Endodermal cell (in vitro differentiated cells): ENCODE measurements around the gene UGT1A3. TPM values are rescaled to one million over a fixed set of nuclear protein-coding genes. Genes with fewer than 3 reads are reported as not detected.

Experiments used
- DNase-seq: peaks from one replicate; pipeline ENCODE4 v3.0.0-alpha.2; 2017
- H3K27ac ChIP-seq: 2 replicates; pipeline ENCODE4 v1.5.1; 2013; ENCODE audit warnings: mild to moderate bottlenecking, low read depth, low read length, moderate library complexity
- H3K27me3 ChIP-seq: 2 replicates; pipeline ENCODE4 v1.6.1; 2013; ENCODE audit warnings: mild to moderate bottlenecking, low read length, moderate library complexity; ENCODE audit not compliant: insufficient read depth, control insufficient read depth, poor library complexity, severe bottlenecking
- H3K36me3 ChIP-seq: 2 replicates; pipeline ENCODE4 v1.7.0; 2013; ENCODE audit warnings: mild to moderate bottlenecking, low read length, moderate library complexity; ENCODE audit not compliant: control insufficient read depth, insufficient read depth
- H3K4me1 ChIP-seq: one replicate; pipeline ENCODE4 v1.7.0; 2013; ENCODE audit warnings: low read length; ENCODE audit not compliant: control insufficient read depth, insufficient read depth
- H3K4me3 ChIP-seq: 2 replicates; pipeline ENCODE4 v1.5.1; 2013; ENCODE audit warnings: mild to moderate bottlenecking, low read length, moderate library complexity
- H3K9ac ChIP-seq: 2 replicates; pipeline ENCODE4 v1.6.1; 2013; ENCODE audit warnings: mild to moderate bottlenecking, low read length, moderate library complexity; ENCODE audit not compliant: poor library complexity, severe bottlenecking; ENCODE audit errors: extremely low read depth
- H3K9me3 ChIP-seq: 2 replicates; pipeline ENCODE4 v1.6.1; 2013; ENCODE audit warnings: mild to moderate bottlenecking, low read length, moderate library complexity; ENCODE audit not compliant: control insufficient read depth
- H3K27ac Mint-ChIP-seq: 2 replicates; pipeline ENCODE4 v1.8.0; 2020; ENCODE audit warnings: mixed read lengths
- H3K27me3 Mint-ChIP-seq: 2 replicates; pipeline ENCODE4 v1.8.0; 2021; ENCODE audit warnings: mild to moderate bottlenecking, mixed read lengths; ENCODE audit not compliant: insufficient read depth
- H3K36me3 Mint-ChIP-seq: 2 replicates; pipeline ENCODE4 v1.8.0; 2020; ENCODE audit warnings: low read depth, mixed read lengths
- H3K4me1 Mint-ChIP-seq: 2 replicates; pipeline ENCODE4 v1.8.0; 2020; ENCODE audit warnings: mixed read lengths
- H3K4me3 Mint-ChIP-seq: 2 replicates; pipeline ENCODE4 v1.8.0; 2020; ENCODE audit warnings: mild to moderate bottlenecking, moderate library complexity, mixed read lengths
- H3K9me3 Mint-ChIP-seq: 2 replicates; pipeline ENCODE4 v1.8.0; 2020; ENCODE audit warnings: mild to moderate bottlenecking, mixed read lengths
- CTCF ChIP-seq: fragments of 200-600 bp; sonication (generic); conservative IDR thresholded peaks from 2 replicates; pipeline ENCODE4 v1.5.0; 2021; ENCODE audit warnings: antibody characterized with exemption, mild to moderate bottlenecking
- WGBS, 2 experiments: methylation state at CpG; one replicate each; pipeline versions ENCODE4 v1.1.5 to v1.1.7; 2013; ENCODE audit warnings: missing lambda C conversion rate in 2 of 2, mixed read lengths in 1 of 2; ENCODE audit not compliant: insufficient coverage in 1 of 2, insufficient read length in 1 of 2; 5-methylcytosine and 5-hydroxymethylcytosine counted together
- total RNA-seq, 2 donors: library from RNA; stranded (reverse); fragmentation: NEBNext Ultra II Directional in 1 of 2; extraction: Animal tissue kit (Norgen Biotek cat#: 25700) in 1 of 2; gene quantifications; 2 replicates in 1 of 2; 3 replicates in 1 of 2; pipeline ENCODE4 v1.2.1, GENCODE V29; 2021

Gene UGT1A3
- total RNA-seq, 2 donors from 2014 or later, result not detected

GRCh38 chr2:233810385-233810784 lies 81.5 kb downstream of the UGT1A3 start:
- peak; percentile 17 for DNase-seq
- H3K27ac ChIP-seq, result no peak overlapping the region
- Mint-ChIP-seq H3K4me3 (no peak overlapping the region), H3K9me3 (peaks cover 2% of the 10 kb centered on the region), H3K36me3 (no peaks in the 10 kb centered on the region), H3K27ac (no peak overlapping the region), H3K4me1 (no peaks in the 10 kb centered on the region), H3K27me3 (peaks cover 8% of the 10 kb centered on the region)
- WGBS, 2 experiments, result 93 to 100% methylated on average over 5 to 6 of the region's 6 CpGs
- H3K9me3 ChIP-seq, result no peaks in the 10 kb centered on the region
- no peaks in the 10 kb centered on the region for H3K36me3 ChIP-seq
- no peak overlapping the region for H3K9ac ChIP-seq
- no peak for TF ChIP-seq CTCF
- H3K4me1 ChIP-seq, result no peaks in the 10 kb centered on the region
- H3K4me3 ChIP-seq, result no peak overlapping the region
- no peaks in the 10 kb centered on the region for H3K27me3 ChIP-seq

DNA sequence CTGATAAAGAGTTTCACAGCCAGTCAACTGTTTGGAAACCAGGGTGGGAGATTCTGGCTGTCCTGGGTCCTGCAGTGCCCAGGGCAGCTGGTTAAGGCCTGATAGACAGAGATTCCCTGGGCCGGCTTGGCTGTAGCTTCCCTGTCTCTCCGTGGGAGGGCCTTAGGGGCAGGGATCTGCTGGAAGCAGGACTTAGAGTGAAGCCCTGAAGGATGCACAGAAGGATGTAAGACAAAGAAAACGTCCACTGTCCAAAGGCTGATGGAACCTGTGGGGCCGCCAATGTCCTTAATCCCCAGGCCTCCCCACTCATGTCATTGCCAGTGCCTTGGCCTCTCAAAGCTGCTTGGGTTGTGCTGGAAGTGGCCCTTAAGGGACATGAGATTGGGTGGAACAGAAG lies 82.2 kb downstream of the UGT1A3 start:
- Mint-ChIP-seq H3K27me3 (peaks cover 8% of the 10 kb centered on the region), H3K9me3 (peaks cover 2% of the 10 kb centered on the region), H3K4me1 (no peaks in the 10 kb centered on the region), H3K36me3 (no peaks in the 10 kb centered on the region), H3K4me3 (no peak overlapping the region), H3K27ac (no peak overlapping the region)
- Histone ChIP-seq H3K4me1 (no peaks in the 10 kb centered on the region), H3K9me3 (no peaks in the 10 kb centered on the region), H3K27me3 (no peaks in the 10 kb centered on the region), H3K36me3 (no peaks in the 10 kb centered on the region), H3K4me3 (no peak overlapping the region), H3K9ac (no peak overlapping the region), H3K27ac (no peak overlapping the region)
- TF ChIP-seq CTCF, result no peak
- peak; percentile 20 for DNase-seq
- 78 to 89% methylated on average over 2 to 4 of the region's 4 CpGs for whole genome bisulfite sequencing, 2 experiments

- peaks cover 8% of the 10 kb centered on the region for H3K27me3 Mint-ChIP-seq
- H3K9me3 ChIP-seq, result no peaks in the 10 kb centered on the region
- H3K27ac ChIP-seq, result no peak overlapping the region
- H3K9me3 Mint-ChIP-seq, result no peaks in the 10 kb centered on the region
- H3K36me3 ChIP-seq, result no peaks in the 10 kb centered on the region
- no peak overlapping the region for H3K9ac ChIP-seq
- H3K27ac Mint-ChIP-seq, result no peak overlapping the region
- H3K4me1 ChIP-seq, result no peaks in the 10 kb centered on the region
- TF ChIP-seq CTCF, result no peak
- no peaks in the 10 kb centered on the region for H3K4me1 Mint-ChIP-seq
- no peaks in the 10 kb centered on the region for H3K27me3 ChIP-seq
- H3K4me3 Mint-ChIP-seq, result no peak overlapping the region
- 94% methylated on average over 3 to 8 of the region's 8 CpGs for WGBS, 2 experiments
- H3K4me3 ChIP-seq, result no peak overlapping the region
- DNase-seq, result peak; percentile 2
- no peaks in the 10 kb centered on the region for H3K36me3 Mint-ChIP-seq
These were observed 82.9 kb downstream of the UGT1A3 start for GRCh38 chr2:233811732-233812131.
